Measurements from ENCODE around the gene SNX9.

DNA sequence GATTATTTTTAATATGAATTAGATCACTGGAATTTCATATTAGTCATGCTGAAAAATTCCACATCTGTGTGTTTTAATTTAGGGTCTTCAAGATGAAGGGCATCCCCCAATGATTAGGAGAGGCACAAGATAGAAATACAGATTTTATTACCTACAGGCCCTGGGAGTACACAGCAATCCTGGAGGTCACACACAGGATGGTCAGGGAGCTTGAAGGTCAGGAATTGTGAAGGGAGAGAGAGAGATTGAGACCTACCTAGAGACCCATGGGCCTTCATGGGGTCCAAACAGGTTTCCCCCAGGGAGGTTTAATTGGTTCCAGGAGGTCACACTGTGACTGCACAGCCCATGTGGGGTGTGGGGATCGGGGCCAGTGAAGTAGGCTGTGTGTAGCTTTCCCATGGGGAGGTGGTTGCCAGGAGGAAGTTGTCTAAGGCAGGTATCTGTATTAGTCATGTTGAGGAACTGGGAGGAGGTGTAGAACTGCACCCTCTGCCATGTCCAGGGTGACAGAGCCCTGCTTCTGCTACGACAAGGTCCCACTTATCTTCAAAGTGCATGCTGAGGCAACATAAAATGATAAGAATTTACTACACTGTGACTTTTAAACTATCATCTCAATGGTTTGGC, 18.3 kb downstream of the SNX9 start:
- TF ChIP-seq CTCF (conservative IDR thresholded peaks at IDR 0.05; ENCODE audit: low read depth, low read length) (no peak), RFX5 (IDR thresholded peaks at IDR 0.05; ENCODE audit: low read depth, low read length) (no peak), MXI1 (IDR thresholded peaks at IDR 0.05; ENCODE audit: borderline replicate concordance, low read depth, low read length) (no peak), BHLHE40 (IDR thresholded peaks at IDR 0.05; ENCODE audit: low read depth, low read length) (no peak), SMC3 (IDR thresholded peaks at IDR 0.05; ENCODE audit: low read depth, low read length) (no peak), CEBPB (IDR thresholded peaks at IDR 0.05; ENCODE audit: low read depth, low read length) (no peak), POLR2A (IDR thresholded peaks at IDR 0.05; ENCODE audit: low read depth, low read length) (no peak), CHD1 (IDR thresholded peaks at IDR 0.05; ENCODE audit: low read depth, low read length) (no peak), MAZ (IDR thresholded peaks at IDR 0.05; ENCODE audit: borderline replicate concordance, low read depth, low read length) (no peak), RAD21 (IDR thresholded peaks at IDR 0.05; ENCODE audit: low read length) (no peak), NFE2L2 (IDR thresholded peaks at IDR 0.05; ENCODE audit: low read depth, low read length) (no peak)
- TF ChIP-seq, protein P1, sequence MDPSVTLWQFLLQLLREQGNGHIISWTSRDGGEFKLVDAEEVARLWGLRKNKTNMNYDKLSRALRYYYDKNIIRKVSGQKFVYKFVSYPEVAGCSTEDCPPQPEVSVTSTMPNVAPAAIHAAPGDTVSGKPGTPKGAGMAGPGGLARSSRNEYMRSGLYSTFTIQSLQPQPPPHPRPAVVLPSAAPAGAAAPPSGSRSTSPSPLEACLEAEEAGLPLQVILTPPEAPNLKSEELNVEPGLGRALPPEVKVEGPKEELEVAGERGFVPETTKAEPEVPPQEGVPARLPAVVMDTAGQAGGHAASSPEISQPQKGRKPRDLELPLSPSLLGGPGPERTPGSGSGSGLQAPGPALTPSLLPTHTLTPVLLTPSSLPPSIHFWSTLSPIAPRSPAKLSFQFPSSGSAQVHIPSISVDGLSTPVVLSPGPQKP (IDR thresholded peaks at IDR 0.05; ENCODE audit: borderline replicate concordance, low read depth, low read length): no peak
- TF ChIP-seq, protein P2, sequence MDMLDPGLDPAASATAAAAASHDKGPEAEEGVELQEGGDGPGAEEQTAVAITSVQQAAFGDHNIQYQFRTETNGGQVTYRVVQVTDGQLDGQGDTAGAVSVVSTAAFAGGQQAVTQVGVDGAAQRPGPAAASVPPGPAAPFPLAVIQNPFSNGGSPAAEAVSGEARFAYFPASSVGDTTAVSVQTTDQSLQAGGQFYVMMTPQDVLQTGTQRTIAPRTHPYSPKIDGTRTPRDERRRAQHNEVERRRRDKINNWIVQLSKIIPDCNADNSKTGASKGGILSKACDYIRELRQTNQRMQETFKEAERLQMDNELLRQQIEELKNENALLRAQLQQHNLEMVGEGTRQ (IDR thresholded peaks at IDR 0.05; ENCODE audit: low read depth, low read length): no peak

All from IMR-90 (cell line).